Measurements from ENCODE around the gene ATP1B2. TPM values are rescaled to one million over a fixed set of nuclear protein-coding genes. Genes with fewer than 3 reads are reported as not detected.

Gene ATP1B2
- total and polyA plus RNA-seq, 9 of the 15 experiments (the other 6 are each of a cell fraction or from before 2014, with no cell fraction given), result 0.23 to 6.0 (median 0.99) TPM

- TF ChIP-seq SIN3A (IDR thresholded peaks at IDR 0.05; ENCODE audit: borderline replicate concordance in 2 of 2, control insufficient read depth in 1 of 2, low read depth in 2 of 2, low read length in 2 of 2) (peak in 1 of 2 experiments; percentile 39; a peak in 1 of 4 replicates), HDAC1 (IDR thresholded peaks at IDR 0.05) (0 out of 4 replicates have a peak, but pooled peaks of 1 of the 2 experiments have one; percentile 41), TEAD1 (CRISPR knock-in tag; IDR thresholded peaks at IDR 0.05) (no peak; a peak in 1 of 4 replicates), TOE1 (IDR thresholded peaks at IDR 0.05; ENCODE audit: borderline replicate concordance) (peak; percentile 80; the same call in 1 of the 2 replicates), TOE1 (CRISPR knock-in tag; IDR thresholded peaks at IDR 0.05; ENCODE audit: borderline replicate concordance, low read depth) (no peak), POLR2G (IDR thresholded peaks at IDR 0.05; ENCODE audit: low read depth, low read length) (peak; percentile 69), RAD21 (CRISPR knock-in tag; conservative IDR thresholded peaks at IDR 0.05 in 1 of 2, IDR thresholded peaks at IDR 0.05 in 1 of 2) (no peak), RBBP5 (IDR thresholded peaks at IDR 0.05; ENCODE audit: borderline replicate concordance, insufficient read depth, low read length, poor library complexity, severe bottlenecking) (peak; percentile 26), PRMT5 (CRISPR knock-in tag; IDR thresholded peaks at IDR 0.05) (no peak), NR3C1 (CRISPR knock-in tag; IDR thresholded peaks at IDR 0.05) (no peak), LARP7 (IDR thresholded peaks at IDR 0.05) (no peak), DACH1 (IDR thresholded peaks at IDR 0.05; ENCODE audit: partially characterized antibody) (peak; percentile 16), KLF16 (IDR thresholded peaks at IDR 0.05) (peak; percentile 75; the same call in 1 of the 2 replicates), MYBL2 (IDR thresholded peaks at IDR 0.05; ENCODE audit: low read depth) (no peak), MYBL2 (CRISPR knock-in tag; IDR thresholded peaks at IDR 0.05; ENCODE audit: borderline replicate concordance) (no peak), FOXP4 (CRISPR knock-in tag; IDR thresholded peaks at IDR 0.05; ENCODE audit: borderline replicate concordance) (no peak), ZNF384 (IDR thresholded peaks at IDR 0.05; ENCODE audit: low read depth, low read length) (no peak), ZNF197 (CRISPR knock-in tag; IDR thresholded peaks at IDR 0.05; ENCODE audit: low read depth) (no peak), MTA3 (IDR thresholded peaks at IDR 0.05; ENCODE audit: borderline replicate concordance) (no peak), STAT5A (IDR thresholded peaks at IDR 0.05; ENCODE audit: borderline replicate concordance, low read length) (peak; percentile 24; the same call in 1 of the 2 replicates), POU5F1 (IDR thresholded peaks at IDR 0.05; ENCODE audit: borderline replicate concordance, low read depth, low read length, partially characterized antibody) (no peak), KLF13 (tag; IDR thresholded peaks at IDR 0.05; ENCODE audit: borderline replicate concordance, low read depth) (no peak)
- TF ChIP-seq, protein P1, sequence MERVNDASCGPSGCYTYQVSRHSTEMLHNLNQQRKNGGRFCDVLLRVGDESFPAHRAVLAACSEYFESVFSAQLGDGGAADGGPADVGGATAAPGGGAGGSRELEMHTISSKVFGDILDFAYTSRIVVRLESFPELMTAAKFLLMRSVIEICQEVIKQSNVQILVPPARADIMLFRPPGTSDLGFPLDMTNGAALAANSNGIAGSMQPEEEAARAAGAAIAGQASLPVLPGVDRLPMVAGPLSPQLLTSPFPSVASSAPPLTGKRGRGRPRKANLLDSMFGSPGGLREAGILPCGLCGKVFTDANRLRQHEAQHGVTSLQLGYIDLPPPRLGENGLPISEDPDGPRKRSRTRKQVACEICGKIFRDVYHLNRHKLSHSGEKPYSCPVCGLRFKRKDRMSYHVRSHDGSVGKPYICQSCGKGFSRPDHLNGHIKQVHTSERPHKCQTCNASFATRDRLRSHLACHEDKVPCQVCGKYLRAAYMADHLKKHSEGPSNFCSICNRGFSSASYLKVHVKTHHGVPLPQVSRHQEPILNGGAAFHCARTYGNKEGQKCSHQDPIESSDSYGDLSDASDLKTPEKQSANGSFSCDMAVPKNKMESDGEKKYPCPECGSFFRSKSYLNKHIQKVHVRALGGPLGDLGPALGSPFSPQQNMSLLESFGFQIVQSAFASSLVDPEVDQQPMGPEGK (CRISPR knock-in tag; IDR thresholded peaks at IDR 0.05; ENCODE audit: borderline replicate concordance), result no peak
Measured at GRCh38 chr17:7627250-7628121, 23.2 kb upstream of the ATP1B2 start, which contains the start of gene SAT2 (continued).
